A549 (cell line): ENCODE measurements around the gene FRMD3.

Source experiments
- CHD2 ChIP-seq: fragments of 150-350 bp; IDR thresholded peaks from 2 replicates; pipeline ENCODE4 v1.6.1; 2014; ENCODE audit warnings: low read length; ENCODE audit not compliant: partially characterized antibody
- HOXB13 ChIP-seq: fragments of 250-450 bp; sonication (Bioruptor Pico); IDR thresholded peaks from 2 replicates; pipeline ENCODE4 v1.5.0; 2020; ENCODE audit warnings: low read depth, mild to moderate bottlenecking, moderate library complexity
- MYC ChIP-seq: IDR thresholded peaks from 2 replicates; pipeline ENCODE4 v1.6.1; 2012; ENCODE audit warnings: mild to moderate bottlenecking, inconsistent platforms, low read length, improper control_type of control experiment, borderline replicate concordance
- TF ChIP-seq, protein P1 (sequence below): fragments of >200 bp; sonication (Bioruptor Twin); formaldehyde crosslinking; IDR thresholded peaks from 3 replicates; pipeline ENCODE4 v1.5.1; 2016

DNA sequence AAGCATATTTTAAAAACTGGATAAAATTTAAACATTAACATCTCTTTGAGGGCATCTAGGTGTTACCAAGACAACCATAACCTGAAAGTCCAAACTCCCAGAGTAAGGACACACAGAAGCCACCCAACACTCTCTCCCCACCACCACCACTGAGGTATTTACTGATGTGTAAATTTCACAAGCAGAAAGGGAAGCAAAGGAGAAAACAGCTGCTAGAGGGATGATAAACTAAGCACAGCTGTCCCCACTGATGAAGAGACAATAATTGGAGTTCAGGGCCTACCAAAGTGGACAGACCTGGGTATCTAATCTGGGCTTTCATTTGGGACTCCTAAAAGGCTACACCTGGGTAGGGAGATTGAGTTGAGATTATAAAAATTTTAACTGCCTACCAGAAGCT lies 63.6 kb downstream of the FRMD3 start:
- TF ChIP-seq, protein P1, sequence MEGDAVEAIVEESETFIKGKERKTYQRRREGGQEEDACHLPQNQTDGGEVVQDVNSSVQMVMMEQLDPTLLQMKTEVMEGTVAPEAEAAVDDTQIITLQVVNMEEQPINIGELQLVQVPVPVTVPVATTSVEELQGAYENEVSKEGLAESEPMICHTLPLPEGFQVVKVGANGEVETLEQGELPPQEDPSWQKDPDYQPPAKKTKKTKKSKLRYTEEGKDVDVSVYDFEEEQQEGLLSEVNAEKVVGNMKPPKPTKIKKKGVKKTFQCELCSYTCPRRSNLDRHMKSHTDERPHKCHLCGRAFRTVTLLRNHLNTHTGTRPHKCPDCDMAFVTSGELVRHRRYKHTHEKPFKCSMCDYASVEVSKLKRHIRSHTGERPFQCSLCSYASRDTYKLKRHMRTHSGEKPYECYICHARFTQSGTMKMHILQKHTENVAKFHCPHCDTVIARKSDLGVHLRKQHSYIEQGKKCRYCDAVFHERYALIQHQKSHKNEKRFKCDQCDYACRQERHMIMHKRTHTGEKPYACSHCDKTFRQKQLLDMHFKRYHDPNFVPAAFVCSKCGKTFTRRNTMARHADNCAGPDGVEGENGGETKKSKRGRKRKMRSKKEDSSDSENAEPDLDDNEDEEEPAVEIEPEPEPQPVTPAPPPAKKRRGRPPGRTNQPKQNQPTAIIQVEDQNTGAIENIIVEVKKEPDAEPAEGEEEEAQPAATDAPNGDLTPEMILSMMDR = no peak
- TF ChIP-seq MYC (no peak), CHD2 (no peak), HOXB13 (CRISPR knock-in tag) (no peak)
